Endodermal cell (in vitro differentiated cells): Measurements from ENCODE around the gene CARS1. TPM values are rescaled to one million over a fixed set of nuclear protein-coding genes. Genes with fewer than 3 reads are reported as not detected.

Experiments used
- DNase-seq: peaks from one replicate; pipeline ENCODE4 v3.0.0-alpha.2; 2017
- H3K27ac ChIP-seq: 2 replicates; pipeline ENCODE4 v1.5.1; 2013; ENCODE audit warnings: mild to moderate bottlenecking, low read depth, low read length, moderate library complexity
- H3K27me3 ChIP-seq: 2 replicates; pipeline ENCODE4 v1.6.1; 2013; ENCODE audit warnings: mild to moderate bottlenecking, low read length, moderate library complexity; ENCODE audit not compliant: insufficient read depth, control insufficient read depth, poor library complexity, severe bottlenecking
- H3K36me3 ChIP-seq: 2 replicates; pipeline ENCODE4 v1.7.0; 2013; ENCODE audit warnings: mild to moderate bottlenecking, low read length, moderate library complexity; ENCODE audit not compliant: control insufficient read depth, insufficient read depth
- H3K4me1 ChIP-seq: one replicate; pipeline ENCODE4 v1.7.0; 2013; ENCODE audit warnings: low read length; ENCODE audit not compliant: control insufficient read depth, insufficient read depth
- H3K4me3 ChIP-seq: 2 replicates; pipeline ENCODE4 v1.5.1; 2013; ENCODE audit warnings: mild to moderate bottlenecking, low read length, moderate library complexity
- H3K9ac ChIP-seq: 2 replicates; pipeline ENCODE4 v1.6.1; 2013; ENCODE audit warnings: mild to moderate bottlenecking, low read length, moderate library complexity; ENCODE audit not compliant: poor library complexity, severe bottlenecking; ENCODE audit errors: extremely low read depth
- H3K9me3 ChIP-seq: 2 replicates; pipeline ENCODE4 v1.6.1; 2013; ENCODE audit warnings: mild to moderate bottlenecking, low read length, moderate library complexity; ENCODE audit not compliant: control insufficient read depth
- H3K27ac Mint-ChIP-seq: 2 replicates; pipeline ENCODE4 v1.8.0; 2020; ENCODE audit warnings: mixed read lengths
- H3K27me3 Mint-ChIP-seq: 2 replicates; pipeline ENCODE4 v1.8.0; 2021; ENCODE audit warnings: mild to moderate bottlenecking, mixed read lengths; ENCODE audit not compliant: insufficient read depth
- H3K36me3 Mint-ChIP-seq: 2 replicates; pipeline ENCODE4 v1.8.0; 2020; ENCODE audit warnings: low read depth, mixed read lengths
- H3K4me1 Mint-ChIP-seq: 2 replicates; pipeline ENCODE4 v1.8.0; 2020; ENCODE audit warnings: mixed read lengths
- H3K4me3 Mint-ChIP-seq: 2 replicates; pipeline ENCODE4 v1.8.0; 2020; ENCODE audit warnings: mild to moderate bottlenecking, moderate library complexity, mixed read lengths
- H3K9me3 Mint-ChIP-seq: 2 replicates; pipeline ENCODE4 v1.8.0; 2020; ENCODE audit warnings: mild to moderate bottlenecking, mixed read lengths
- WGBS, 2 experiments: methylation state at CpG; one replicate each; pipeline versions ENCODE4 v1.1.5 to v1.1.7; 2013; ENCODE audit warnings: missing lambda C conversion rate in 2 of 2, mixed read lengths in 1 of 2; ENCODE audit not compliant: insufficient coverage in 1 of 2, insufficient read length in 1 of 2; 5-methylcytosine and 5-hydroxymethylcytosine counted together
- total RNA-seq, 2 donors: library from RNA; stranded (reverse); fragmentation: NEBNext Ultra II Directional in 1 of 2; extraction: Animal tissue kit (Norgen Biotek cat#: 25700) in 1 of 2; gene quantifications; 2 replicates in 1 of 2; 3 replicates in 1 of 2; pipeline ENCODE4 v1.2.1, GENCODE V29; 2021
- TF ChIP-seq, protein P1 (sequence below): fragments of 200-600 bp; sonication (generic); conservative IDR thresholded peaks from 2 replicates; pipeline ENCODE4 v1.5.0; 2021; ENCODE audit warnings: antibody characterized with exemption, mild to moderate bottlenecking

The CARS1 gene
- total RNA-seq, 2 donors from 2014 or later: 48.0 to 52.8 TPM

DNA sequence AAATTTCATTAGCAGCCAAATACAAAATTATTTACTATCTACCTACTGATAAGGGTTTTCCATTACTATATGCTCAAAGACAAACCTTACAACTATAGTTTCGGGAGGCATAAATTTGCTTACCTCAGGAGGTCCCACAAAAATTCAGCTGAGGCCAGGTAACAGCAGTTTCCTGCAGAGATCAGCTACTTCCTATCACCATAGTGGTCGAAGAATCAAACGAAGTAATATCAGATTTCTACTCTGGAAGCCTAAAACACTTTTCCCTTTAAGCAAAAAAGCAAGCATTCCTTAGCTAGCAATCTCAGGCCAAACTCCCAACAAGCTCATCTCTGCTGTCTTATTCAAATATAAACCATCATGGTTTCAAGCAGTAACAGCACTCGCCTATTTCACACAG lies 68.2 kb downstream of the CARS1 start:
- Histone ChIP-seq H3K27ac (no peak overlapping the region), H3K9me3 (no peaks in the 10 kb centered on the region), H3K4me3 (peak overlapping the region; percentile 96), H3K27me3 (no peaks in the 10 kb centered on the region), H3K9ac (peak overlapping the region; percentile 87), H3K4me1 (peaks cover 3% of the 10 kb centered on the region), H3K36me3 (peaks cover 23% of the 10 kb centered on the region)
- 29 to 54% methylated on average over 4 of the region's 4 CpGs for WGBS, 2 experiments
- H3K4me1 Mint-ChIP-seq: peaks cover 27% of the 10 kb centered on the region
- H3K27me3 Mint-ChIP-seq: no peaks in the 10 kb centered on the region
- TF ChIP-seq, protein P1, sequence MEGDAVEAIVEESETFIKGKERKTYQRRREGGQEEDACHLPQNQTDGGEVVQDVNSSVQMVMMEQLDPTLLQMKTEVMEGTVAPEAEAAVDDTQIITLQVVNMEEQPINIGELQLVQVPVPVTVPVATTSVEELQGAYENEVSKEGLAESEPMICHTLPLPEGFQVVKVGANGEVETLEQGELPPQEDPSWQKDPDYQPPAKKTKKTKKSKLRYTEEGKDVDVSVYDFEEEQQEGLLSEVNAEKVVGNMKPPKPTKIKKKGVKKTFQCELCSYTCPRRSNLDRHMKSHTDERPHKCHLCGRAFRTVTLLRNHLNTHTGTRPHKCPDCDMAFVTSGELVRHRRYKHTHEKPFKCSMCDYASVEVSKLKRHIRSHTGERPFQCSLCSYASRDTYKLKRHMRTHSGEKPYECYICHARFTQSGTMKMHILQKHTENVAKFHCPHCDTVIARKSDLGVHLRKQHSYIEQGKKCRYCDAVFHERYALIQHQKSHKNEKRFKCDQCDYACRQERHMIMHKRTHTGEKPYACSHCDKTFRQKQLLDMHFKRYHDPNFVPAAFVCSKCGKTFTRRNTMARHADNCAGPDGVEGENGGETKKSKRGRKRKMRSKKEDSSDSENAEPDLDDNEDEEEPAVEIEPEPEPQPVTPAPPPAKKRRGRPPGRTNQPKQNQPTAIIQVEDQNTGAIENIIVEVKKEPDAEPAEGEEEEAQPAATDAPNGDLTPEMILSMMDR: no peak
- no peak for DNase-seq
- peak overlapping the region; percentile 99 for H3K4me3 Mint-ChIP-seq
- peak overlapping the region; percentile 71 for H3K27ac Mint-ChIP-seq
- peaks cover 24% of the 10 kb centered on the region for H3K36me3 Mint-ChIP-seq
- H3K9me3 Mint-ChIP-seq: no peaks in the 10 kb centered on the region

DNA sequence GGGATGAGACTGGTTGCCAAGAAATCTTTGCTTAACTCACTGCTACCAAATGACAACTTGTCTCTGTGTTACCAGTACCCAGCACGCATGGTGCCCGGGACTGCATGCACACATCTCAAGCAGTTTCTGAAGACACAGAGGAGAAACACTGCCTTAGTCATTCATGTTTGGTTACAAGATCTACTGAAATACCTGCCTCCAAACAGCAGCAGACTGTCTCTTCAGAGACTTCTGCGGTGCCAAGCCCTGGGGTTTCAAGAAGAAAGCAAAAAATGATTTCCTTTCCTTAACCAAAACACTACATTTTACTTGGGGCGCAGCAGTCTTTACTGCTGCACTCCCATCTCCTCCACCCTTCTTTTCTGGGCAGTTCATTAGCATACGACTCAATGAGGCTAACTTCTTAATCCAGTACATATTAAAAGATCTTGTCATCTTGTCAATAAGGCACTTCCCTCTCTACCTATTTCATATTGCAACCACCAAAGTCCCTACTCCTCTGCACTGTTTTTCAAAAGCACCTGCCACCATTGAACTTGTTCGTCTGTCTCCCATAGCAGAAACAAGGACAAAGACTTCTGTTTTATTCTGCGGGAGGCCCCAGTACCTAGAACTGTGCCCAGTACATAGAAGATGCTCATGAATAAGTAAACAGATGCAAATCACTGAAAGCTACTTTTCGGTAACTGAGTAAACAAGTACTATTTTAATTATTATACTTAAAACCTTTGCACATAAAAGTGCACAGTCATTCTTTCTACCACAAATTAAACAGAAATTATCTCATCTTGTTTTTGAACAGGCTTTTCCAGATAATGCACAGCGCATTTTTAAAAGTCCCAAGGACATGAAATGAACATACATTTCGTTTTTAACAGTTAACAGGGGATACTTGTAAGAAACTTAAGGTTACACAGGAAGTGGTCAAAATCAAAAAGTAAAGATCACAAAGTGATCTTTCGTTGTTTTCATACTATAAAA lies 69.1 kb downstream of the CARS1 start:
- H3K4me1 ChIP-seq: peaks cover 3% of the 10 kb centered on the region
- DNase-seq: no peak
- no peaks in the 10 kb centered on the region for H3K9me3 Mint-ChIP-seq
- no peaks in the 10 kb centered on the region for H3K27me3 Mint-ChIP-seq
- no peak overlapping the region for H3K27ac ChIP-seq
- no peaks in the 10 kb centered on the region for H3K27me3 ChIP-seq
- no peak overlapping the region for H3K4me3 Mint-ChIP-seq
- peak overlapping the region; percentile 87 for H3K9ac ChIP-seq
- H3K4me3 ChIP-seq: peak overlapping the region; percentile 96
- peaks cover 23% of the 10 kb centered on the region for H3K36me3 ChIP-seq
- no peaks in the 10 kb centered on the region for H3K9me3 ChIP-seq
- TF ChIP-seq, protein P1: no peak
- 88 to 92% methylated on average over 7 to 11 of the region's 11 CpGs for WGBS, 2 experiments
- H3K4me1 Mint-ChIP-seq: peaks cover 27% of the 10 kb centered on the region
- H3K27ac Mint-ChIP-seq: peak overlapping the region; percentile 71
- H3K36me3 Mint-ChIP-seq: peaks cover 33% of the 10 kb centered on the region

DNA sequence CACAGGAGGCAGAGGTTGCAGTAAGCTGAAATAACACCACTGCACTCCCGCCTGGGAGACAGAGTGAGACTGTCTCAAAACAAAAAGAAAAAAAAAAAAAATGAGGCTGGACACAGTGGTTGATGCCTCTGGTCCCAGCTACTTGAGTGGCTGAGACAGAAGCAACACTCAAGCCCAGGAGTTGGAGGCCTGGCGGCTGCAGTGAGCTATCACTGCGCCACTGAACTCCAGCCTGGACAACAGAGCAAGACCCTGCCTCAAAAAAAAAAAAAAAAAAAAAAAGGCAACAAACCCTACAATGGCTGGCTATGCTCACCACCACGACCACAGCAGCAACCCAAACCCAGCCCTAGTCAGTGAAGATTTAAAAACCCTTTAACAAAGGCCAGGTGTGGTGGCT lies 73.3 kb downstream of the CARS1 start:
- H3K4me3 Mint-ChIP-seq: no peak overlapping the region

More for the DNA sequence above, 73.3 kb downstream of the CARS1 start:
- H3K36me3 Mint-ChIP-seq: peaks cover 43% of the 10 kb centered on the region
- Histone ChIP-seq H3K27ac (no peak overlapping the region), H3K9me3 (no peaks in the 10 kb centered on the region), H3K36me3 (peaks cover 37% of the 10 kb centered on the region), H3K27me3 (no peaks in the 10 kb centered on the region), H3K4me3 (no peak overlapping the region), H3K4me1 (peaks cover 10% of the 10 kb centered on the region), H3K9ac (no peak overlapping the region)
- TF ChIP-seq, protein P1: no peak
- H3K27me3 Mint-ChIP-seq: no peaks in the 10 kb centered on the region
- DNase-seq: no peak
- H3K27ac Mint-ChIP-seq: peak overlapping the region; percentile 79
- H3K9me3 Mint-ChIP-seq: no peaks in the 10 kb centered on the region
- H3K4me1 Mint-ChIP-seq: peaks cover 23% of the 10 kb centered on the region
- 90 to 100% methylated on average over 1 to 4 of the region's 4 CpGs for WGBS, 2 experiments
